DND-41 (cell line): ENCODE results near the gene NAA30.
"Not testable (repeated sequence)": the region's sequence is repeated elsewhere in the genome, so short reads cannot be mapped to it uniquely, and the experiment has no call there.

Experiments
- ATAC-seq: fragments of 200-7000 bp; cut with Tn5 transposase; 3 replicates; pipeline ENCODE4 v1.9.1; 2021; ENCODE audit warnings: low read depth; ENCODE audit not compliant: insufficient read depth
- DNase-seq: peaks from one replicate; pipeline ENCODE4 v3.0.0-alpha.2; 2020
- H2AFZ ChIP-seq: 2 replicates; pipeline ENCODE4 v1.6.0; 2012; ENCODE audit warnings: low read depth, low read length
- H3K27ac ChIP-seq: 2 replicates; pipeline ENCODE4 v1.5.1; 2012; ENCODE audit warnings: low read length, inconsistent platforms
- H3K27me3 ChIP-seq: fragments of 200-600 bp; sonication (generic); 2 replicates; pipeline ENCODE4 v1.6.0; 2012; ENCODE audit warnings: low read length, mild to moderate bottlenecking, inconsistent platforms; ENCODE audit not compliant: insufficient read depth, poor library complexity
- H3K36me3 ChIP-seq: 2 replicates; pipeline ENCODE4 v1.5.1; 2012; ENCODE audit warnings: low read length, inconsistent platforms; ENCODE audit not compliant: insufficient read depth
- H3K4me1 ChIP-seq: 2 replicates; pipeline ENCODE4 v1.5.1; 2012; ENCODE audit warnings: mild to moderate bottlenecking, low read length; ENCODE audit not compliant: insufficient read depth
- H3K4me2 ChIP-seq: 2 replicates; pipeline ENCODE4 v1.6.0; 2012; ENCODE audit warnings: mild to moderate bottlenecking, moderate library complexity, low read length, inconsistent platforms; ENCODE audit not compliant: insufficient read depth
- H3K4me3 ChIP-seq, 2 experiments: fragments of 200-600 bp in 1 of 2; shearing (Covaris generic) in 1 of 2; 2 replicates each; pipeline ENCODE4 v1.5.1; 2012 to 2016; ENCODE audit warnings: inconsistent platforms in 2 of 2, low read length in 2 of 2, mild to moderate bottlenecking in 2 of 2, low read depth in 1 of 2, moderate library complexity in 1 of 2
- H3K79me2 ChIP-seq: 2 replicates; pipeline ENCODE4 v1.6.0; 2012; ENCODE audit warnings: low read length, inconsistent platforms; ENCODE audit not compliant: insufficient read depth
- H3K9ac ChIP-seq: 2 replicates; pipeline ENCODE4 v1.6.0; 2012; ENCODE audit warnings: low read depth, mild to moderate bottlenecking, inconsistent platforms, low read length, moderate library complexity
- H3K9me3 ChIP-seq: 2 replicates; pipeline ENCODE4 v1.5.1; 2012; ENCODE audit warnings: low read length, moderate library complexity, mild to moderate bottlenecking, inconsistent platforms; ENCODE audit not compliant: insufficient read depth, severe bottlenecking
- H4K20me1 ChIP-seq: 2 replicates; pipeline ENCODE4 v1.6.0; 2012; ENCODE audit warnings: low read length; ENCODE audit not compliant: insufficient read depth
- EZH2 ChIP-seq: IDR thresholded peaks from 3 replicates; pipeline ENCODE4 v1.6.1; 2012; ENCODE audit warnings: borderline replicate concordance, low read depth, mild to moderate bottlenecking, moderate library complexity, low read length, inconsistent platforms; ENCODE audit not compliant: severe bottlenecking
- TF ChIP-seq, protein P1 (sequence below): IDR thresholded peaks from 2 replicates; pipeline ENCODE4 v1.5.1; 2012; ENCODE audit warnings: borderline replicate concordance, low read length, moderate library complexity, mild to moderate bottlenecking; ENCODE audit not compliant: poor library complexity, severe bottlenecking; ENCODE audit errors: extremely low read depth

NAA30 gene

DNA sequence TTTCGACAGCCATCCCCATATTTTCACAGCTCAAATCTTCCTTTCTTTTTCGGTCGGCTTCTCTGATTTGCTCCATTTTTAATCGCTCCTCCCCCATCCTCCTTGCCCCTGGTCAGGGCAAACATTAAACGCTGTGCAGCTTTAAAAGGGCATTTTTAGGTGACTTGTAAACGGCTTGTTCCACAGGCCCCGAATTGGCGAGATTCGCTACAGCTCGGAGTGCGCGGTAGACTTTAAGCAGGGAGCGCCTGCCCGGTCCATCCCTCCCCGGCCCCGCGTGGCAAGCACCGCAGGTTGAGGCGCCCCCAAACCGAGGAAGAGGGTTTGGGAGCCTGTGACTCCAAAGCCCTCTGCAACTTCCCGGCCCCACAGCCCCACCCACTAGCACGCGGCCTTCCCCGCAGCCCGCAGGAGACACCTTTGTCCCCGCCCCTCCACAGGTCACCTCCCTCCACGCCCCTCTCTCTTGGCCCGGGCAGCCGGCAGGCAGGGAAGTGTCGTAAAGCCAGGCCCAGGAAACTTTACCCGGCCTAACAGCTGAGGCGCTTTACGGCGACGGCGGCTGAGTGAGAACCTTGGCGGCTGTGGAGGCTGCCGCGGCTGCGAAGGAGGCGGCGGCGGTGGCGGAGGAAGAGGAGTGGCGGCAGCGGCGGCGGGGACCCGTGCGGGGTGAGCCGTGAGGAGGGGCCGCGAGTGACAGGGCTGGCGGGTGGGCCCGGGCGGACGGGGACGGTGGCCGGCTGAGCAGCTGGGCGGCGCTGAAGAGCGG lies at the start of gene NAA30:
TSS of gene NAA30 (plus strand) at position 550 of the 769 bp plus-strand sequence. CDS start 372 bp downstream, outside the sequence.
- DNase-seq (peak; percentile 96), ATAC-seq (peak; percentile 86)
- peaks cover 9% of the 10 kb centered on the region; the same call in 1 of the 2 replicates for H4K20me1 ChIP-seq
- peak within 1 kb of the TSS; percentile 73 for H3K27ac ChIP-seq
- TF ChIP-seq, protein P1, sequence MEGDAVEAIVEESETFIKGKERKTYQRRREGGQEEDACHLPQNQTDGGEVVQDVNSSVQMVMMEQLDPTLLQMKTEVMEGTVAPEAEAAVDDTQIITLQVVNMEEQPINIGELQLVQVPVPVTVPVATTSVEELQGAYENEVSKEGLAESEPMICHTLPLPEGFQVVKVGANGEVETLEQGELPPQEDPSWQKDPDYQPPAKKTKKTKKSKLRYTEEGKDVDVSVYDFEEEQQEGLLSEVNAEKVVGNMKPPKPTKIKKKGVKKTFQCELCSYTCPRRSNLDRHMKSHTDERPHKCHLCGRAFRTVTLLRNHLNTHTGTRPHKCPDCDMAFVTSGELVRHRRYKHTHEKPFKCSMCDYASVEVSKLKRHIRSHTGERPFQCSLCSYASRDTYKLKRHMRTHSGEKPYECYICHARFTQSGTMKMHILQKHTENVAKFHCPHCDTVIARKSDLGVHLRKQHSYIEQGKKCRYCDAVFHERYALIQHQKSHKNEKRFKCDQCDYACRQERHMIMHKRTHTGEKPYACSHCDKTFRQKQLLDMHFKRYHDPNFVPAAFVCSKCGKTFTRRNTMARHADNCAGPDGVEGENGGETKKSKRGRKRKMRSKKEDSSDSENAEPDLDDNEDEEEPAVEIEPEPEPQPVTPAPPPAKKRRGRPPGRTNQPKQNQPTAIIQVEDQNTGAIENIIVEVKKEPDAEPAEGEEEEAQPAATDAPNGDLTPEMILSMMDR = no peak
- no peak for TF ChIP-seq EZH2
- peaks cover 24% of the 10 kb centered on the region for H3K36me3 ChIP-seq
- peak within 1 kb of the TSS; percentile 80 for H3K4me2 ChIP-seq
- H3K9me3 ChIP-seq = no peaks in the 10 kb centered on the region
- H3K4me1 ChIP-seq = peaks cover 46% of the 10 kb centered on the region
- no peaks in the 10 kb centered on the region for H3K27me3 ChIP-seq
- H3K79me2 ChIP-seq = peaks cover 46% of the 10 kb centered on the region
- H2AFZ ChIP-seq = peak within 1 kb of the TSS; percentile 83
- H3K9ac ChIP-seq = peak within 1 kb of the TSS; percentile 84
- H3K4me3 ChIP-seq = peak within 1 kb of the TSS; percentile 71 to 83

GRCh38 chr14:57343545-57344297 lies 46.7 kb upstream of the NAA30 start:
- H3K79me2 ChIP-seq, H3K36me3 ChIP-seq, DNase-seq, ATAC-seq, H3K27ac ChIP-seq, H3K9me3 ChIP-seq, H3K4me3 ChIP-seq, H3K9ac ChIP-seq, H4K20me1 ChIP-seq, H3K4me2 ChIP-seq, H3K4me1 ChIP-seq, H2AFZ ChIP-seq: not testable (repeated sequence)
- H3K27me3 ChIP-seq = peaks cover 13% of the 10 kb centered on the region

DNA sequence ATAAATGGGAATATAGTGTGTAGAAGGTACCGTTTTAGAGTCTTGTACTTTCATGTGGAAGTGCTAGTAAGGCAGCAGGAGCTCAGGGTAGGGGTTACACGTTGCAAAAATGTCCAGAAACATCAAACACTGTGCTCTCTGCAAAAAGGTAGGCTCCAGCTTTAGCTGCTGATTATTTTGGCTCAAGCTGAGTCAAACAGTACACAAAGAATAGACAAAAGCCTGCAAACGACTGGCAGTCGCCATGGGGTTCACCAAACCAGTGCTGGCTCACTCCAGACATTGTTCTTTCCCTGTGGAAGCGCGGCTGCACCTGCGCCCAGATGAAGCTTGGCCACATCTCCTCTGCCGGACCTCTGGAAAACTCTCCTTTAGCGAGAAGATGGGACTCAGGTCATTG lies 45.3 kb upstream of the NAA30 start:
- no peak for DNase-seq
- Histone ChIP-seq H3K79me2 (no peaks in the 10 kb centered on the region), H3K36me3 (no peaks in the 10 kb centered on the region), H3K4me3 (no peak overlapping the region), H3K4me1 (no peaks in the 10 kb centered on the region), H3K4me2 (no peak overlapping the region), H3K9ac (no peak overlapping the region), H3K9me3 (no peaks in the 10 kb centered on the region), H3K27me3 (peaks cover 13% of the 10 kb centered on the region), H4K20me1 (no peaks in the 10 kb centered on the region), H2AFZ (no peak overlapping the region), H3K27ac (no peak overlapping the region)
- ATAC-seq = no peak
- TF ChIP-seq, protein P1 = no peak
- no peak for TF ChIP-seq EZH2

DNA sequence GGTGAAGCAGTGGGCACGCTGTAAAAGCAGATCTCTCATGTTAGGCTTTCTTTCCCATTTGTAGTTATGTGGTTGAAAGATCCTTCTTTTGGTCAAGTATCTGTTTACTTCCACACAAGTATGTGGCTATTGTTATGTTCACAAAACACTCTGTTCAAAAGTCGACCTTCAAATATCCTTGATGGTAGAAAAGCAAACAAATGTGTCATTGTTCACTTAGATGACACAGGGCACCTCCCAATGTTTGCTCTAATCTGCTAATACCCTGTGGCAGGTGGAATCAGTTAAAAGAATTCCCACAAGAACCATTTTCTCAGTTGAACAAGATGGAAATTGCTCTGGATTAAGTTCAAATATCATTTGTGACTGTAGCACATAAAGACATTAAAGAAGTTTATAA lies 43.6 kb upstream of the NAA30 start:
- no peak for ATAC-seq
- no peak for DNase-seq
- Histone ChIP-seq H3K4me3 (no peak overlapping the region), H3K36me3 (no peaks in the 10 kb centered on the region), H3K9me3 (no peaks in the 10 kb centered on the region), H3K79me2 (no peaks in the 10 kb centered on the region), H2AFZ (no peak overlapping the region), H3K27ac (no peak overlapping the region), H3K27me3 (peaks cover 13% of the 10 kb centered on the region), H4K20me1 (no peaks in the 10 kb centered on the region), H3K4me2 (no peak overlapping the region), H3K9ac (no peak overlapping the region), H3K4me1 (no peaks in the 10 kb centered on the region)
- no peak for TF ChIP-seq EZH2
- TF ChIP-seq, protein P1 = no peak
